GM10266 (cell line): ENCODE data around the gene ALDH1A1.
A peak's percentile ranks its signal among the peaks of the same experiment; 100 is the strongest.
"Not testable (repeated sequence)": the region's sequence is repeated elsewhere in the genome, so short reads cannot be mapped to it uniquely, and the experiment has no call there.

Experiments used
- DNase-seq: peaks from one replicate; pipeline ENCODE4 v3.0.0; 2012; ENCODE audit errors: extremely low spot score
- CTCF ChIP-seq: IDR thresholded peaks from 2 replicates; pipeline ENCODE4 v1.5.1; 2012; ENCODE audit warnings: mild to moderate bottlenecking, low read depth; ENCODE audit not compliant: control insufficient read depth, insufficient read depth; ENCODE audit errors: missing control alignments

ALDH1A1 gene

GRCh38 chr9:72874344-72874743 is 78.5 kb downstream of the ALDH1A1 start:
- no peak for DNase-seq
- no peak for TF ChIP-seq CTCF

GRCh38 chr9:72873456-72873855 is 79.4 kb downstream of the ALDH1A1 start:
- no peak for DNase-seq
- TF ChIP-seq CTCF = no peak

DNA sequence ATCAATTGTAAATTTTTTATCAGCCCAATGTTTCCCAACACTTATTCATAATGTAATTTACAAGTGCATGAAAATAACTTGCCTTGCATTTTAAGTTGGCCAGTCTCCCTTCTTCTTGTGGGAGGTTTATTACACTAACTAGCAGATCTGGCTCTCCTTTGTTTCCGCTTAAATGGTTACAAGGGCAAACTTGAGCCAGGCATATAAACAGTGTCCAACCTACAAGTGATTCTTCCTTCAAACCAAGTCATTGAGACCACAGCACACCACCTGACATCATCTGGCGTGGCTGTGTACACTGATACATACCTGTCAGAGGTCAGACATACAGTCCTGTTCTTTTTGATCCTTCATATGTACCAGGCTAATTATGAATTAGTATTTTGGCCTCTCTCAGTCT is 80.1 kb downstream of the ALDH1A1 start:
- no peak for TF ChIP-seq CTCF
- DNase-seq = no peak

DNA sequence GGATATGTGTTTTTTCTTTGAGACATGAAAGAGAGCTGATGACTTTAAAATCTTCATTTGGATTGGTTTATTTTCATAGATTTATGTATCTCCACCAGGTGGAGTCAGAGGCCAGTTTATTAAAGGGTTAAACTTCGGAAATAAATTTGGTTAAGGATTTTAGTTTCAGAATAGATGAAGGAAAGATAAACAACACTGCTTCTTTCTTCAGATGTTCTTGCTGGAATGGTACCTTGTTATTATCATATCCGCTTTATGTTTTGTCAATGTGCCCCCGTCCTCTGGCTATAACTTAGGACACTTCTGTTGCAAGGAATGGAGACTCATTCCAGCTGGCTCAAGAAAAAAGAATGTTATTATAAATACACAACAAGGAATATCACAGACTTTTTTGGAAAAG is 81.2 kb downstream of the ALDH1A1 start:
- TF ChIP-seq CTCF = peak; percentile 39
- no peak for DNase-seq

DNA sequence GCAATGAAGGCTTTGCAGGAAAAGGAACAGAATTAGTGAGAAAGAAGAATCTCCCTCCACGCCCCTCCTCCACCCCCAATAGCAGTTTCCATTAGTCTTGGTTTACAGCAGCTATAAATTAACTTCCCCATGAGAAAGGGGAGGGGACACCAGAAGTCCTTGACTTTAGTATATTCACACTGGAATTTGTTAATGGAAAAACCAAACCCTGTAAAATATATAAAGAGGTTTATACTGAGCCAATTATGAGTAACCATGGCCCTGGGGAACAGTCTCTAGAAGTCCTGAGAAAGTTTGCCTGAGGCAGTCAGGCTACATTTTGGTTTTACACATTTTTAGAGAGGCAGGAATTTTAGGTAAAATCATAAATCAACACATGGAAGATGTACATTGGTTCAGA is 88.5 kb downstream of the ALDH1A1 start:
- no peak for TF ChIP-seq CTCF
- no peak for DNase-seq

- no peak for TF ChIP-seq CTCF
- DNase-seq = no peak
These were observed 89.3 kb downstream of the ALDH1A1 start for GRCh38 chr9:72863456-72864094.

DNA sequence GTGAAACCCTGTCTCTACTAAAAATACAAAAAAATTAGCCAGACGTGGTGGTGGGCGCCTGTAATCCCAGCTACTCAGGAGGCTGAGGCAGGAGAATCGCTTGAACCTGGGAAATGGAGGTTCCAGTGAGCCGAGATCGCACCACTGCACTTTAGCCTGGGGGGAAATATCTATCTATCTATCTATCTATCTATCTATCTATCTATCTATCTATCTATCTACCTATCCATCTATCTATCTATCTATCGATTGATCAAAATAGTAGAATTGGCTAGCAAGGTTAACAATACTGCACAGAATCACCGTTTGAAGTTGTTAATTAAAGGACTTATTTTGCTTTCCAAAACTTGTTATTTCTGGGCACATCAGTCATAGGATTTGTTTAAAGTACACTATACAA is 90.1 kb downstream of the ALDH1A1 start:
- DNase-seq = not testable (repeated sequence)
